ENCODE results near the gene NSUN4. TPM values are rescaled to one million over a fixed set of nuclear protein-coding genes. Genes with fewer than 3 reads are reported as not detected.
"Not testable (repeated sequence)": the region's sequence is repeated elsewhere in the genome, so short reads cannot be mapped to it uniquely, and the experiment has no call there.

NSUN4 gene
- total RNA-seq, 1 donor from 2014 or later = 22.8 TPM

DNA sequence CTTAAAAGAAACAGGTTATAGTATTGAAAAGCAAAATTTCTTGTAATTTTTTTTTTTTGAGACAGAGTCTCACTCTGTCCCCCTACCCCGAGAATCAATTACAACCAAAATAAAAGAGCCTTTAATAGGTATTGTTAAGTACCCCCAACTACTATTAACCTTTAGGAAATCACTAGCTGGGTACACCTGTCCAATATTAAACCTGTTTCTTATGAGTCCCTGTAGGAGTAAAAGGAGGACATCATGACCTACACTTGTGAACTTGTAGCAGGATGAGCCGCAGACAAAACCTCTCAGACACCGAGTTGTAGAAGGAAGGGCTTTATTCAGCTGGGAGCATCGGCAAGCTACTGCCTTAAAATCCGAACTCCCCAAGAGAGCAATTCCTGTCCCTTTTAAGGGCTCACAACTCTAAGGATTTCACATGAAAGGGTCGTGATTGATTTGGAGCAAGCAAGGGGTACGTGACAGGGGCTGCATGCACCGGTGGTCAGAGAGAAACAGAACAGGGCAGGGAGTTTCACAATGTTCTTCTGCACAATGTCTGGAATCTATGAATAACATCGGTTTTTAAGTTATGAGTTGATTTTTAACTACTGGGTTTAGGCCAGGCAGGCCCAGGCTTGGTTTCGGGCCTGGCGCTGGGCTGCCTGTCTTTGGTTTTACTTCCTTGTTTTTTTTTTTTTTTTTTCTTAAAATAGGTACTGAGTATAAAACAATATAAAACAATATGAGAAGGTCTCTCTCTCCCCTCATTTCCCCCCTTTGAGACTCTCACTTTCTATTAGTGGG, 15.1 kb upstream of the NSUN4 start:
- DNase-seq (ENCODE audit: low read depth, low spot score) = not testable (repeated sequence)

DNA sequence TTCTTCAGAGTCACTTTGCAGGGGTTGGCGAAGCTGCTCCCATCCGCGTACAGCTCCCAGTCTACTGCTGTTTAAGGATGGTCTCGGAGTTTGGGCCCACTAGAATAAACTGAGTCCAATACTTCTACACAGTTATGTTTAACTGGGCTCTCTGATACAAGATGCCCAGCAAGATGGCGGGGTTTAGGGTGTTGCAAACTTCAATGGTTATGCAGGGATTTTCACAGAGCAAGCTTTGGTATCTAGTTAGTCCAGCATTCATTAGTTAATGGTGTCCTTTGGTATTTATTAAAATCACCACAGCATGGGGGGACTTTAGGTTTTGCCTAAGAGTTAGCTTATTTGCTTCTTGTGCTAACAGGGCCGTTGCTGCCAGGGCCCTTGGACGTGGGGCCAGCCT, 12.4 kb upstream of the NSUN4 start:
- not testable (repeated sequence) for DNase-seq (ENCODE audit: low read depth, low spot score)

DNA sequence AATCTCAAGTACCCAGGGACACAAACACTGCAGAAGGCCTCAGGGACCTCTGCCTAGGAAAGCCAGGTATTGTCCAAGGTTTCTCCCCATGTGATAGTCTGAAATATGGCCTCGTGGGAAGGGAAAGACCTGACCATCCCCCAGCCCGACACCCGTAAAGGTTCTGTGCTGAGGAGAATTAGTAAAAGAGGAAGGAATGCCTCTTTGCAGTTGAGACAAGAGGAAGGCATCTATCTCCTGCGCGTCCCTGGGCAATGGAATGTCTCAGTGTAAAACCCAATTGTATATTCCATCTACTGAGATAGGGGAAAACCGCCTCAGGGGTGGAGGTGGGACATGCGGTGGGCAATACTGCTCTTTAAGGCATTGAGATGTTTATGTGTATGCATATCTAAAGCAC, 10.8 kb upstream of the NSUN4 start:
- DNase-seq (ENCODE audit: low read depth, low spot score) = not testable (repeated sequence)

DNA sequence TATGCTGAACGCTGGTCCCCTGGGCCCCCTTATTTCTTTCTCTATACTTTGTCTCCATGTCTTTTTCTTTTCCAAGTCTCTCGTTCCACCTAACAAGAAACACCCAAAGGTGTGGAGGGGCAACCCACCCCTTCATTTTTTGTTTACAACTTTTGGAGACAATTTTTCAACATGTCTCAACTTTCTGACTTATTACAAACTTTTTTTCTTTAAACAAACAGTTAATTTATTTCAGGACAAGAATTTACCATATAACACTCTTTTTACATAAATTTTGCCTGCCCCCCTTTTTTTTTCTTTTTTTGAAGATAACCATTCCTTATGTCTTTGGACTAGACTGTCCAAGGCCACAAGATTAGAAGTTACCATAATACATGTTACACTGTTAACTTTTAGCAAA, 10.2 kb upstream of the NSUN4 start:
- DNase-seq (ENCODE audit: low read depth, low spot score) = not testable (repeated sequence)

DNA sequence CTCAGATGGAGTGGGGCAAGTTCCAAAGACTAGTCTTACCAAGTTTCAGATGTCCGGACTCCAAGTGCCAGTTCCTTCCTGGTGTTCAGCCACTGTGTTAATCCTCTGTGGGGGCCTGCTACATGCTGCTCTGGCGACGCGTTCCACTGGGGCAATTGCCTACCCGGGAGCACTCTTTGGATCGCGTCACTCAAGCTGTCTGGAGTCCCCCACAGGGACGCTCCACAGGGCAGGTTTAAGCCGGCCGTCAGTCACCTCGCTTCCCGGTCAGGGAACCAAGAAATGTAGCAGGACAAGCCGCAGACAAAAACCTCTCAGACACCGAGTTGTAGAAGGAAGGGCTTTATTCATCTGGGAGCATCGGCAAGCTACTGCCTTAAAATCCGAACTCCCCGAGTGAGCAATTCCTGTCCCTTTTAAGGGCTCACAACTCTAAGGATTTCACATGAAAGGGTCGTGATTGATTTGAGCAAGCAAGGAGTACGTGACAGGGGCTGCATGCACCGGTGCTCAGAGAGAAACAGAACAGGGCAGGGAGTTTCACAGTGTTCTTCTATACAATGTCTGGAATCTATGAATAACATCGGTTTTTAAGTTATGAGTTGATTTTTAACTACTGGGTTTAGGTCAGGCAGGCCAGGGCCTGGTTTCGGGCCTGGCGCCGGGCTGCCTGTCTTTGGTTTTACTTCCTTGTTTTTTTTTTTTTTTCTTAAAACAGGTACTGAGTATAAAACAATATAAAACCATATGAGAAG, 8.6 kb upstream of the NSUN4 start:
- DNase-seq (ENCODE audit: low read depth, low spot score) = not testable (repeated sequence)

DNA sequence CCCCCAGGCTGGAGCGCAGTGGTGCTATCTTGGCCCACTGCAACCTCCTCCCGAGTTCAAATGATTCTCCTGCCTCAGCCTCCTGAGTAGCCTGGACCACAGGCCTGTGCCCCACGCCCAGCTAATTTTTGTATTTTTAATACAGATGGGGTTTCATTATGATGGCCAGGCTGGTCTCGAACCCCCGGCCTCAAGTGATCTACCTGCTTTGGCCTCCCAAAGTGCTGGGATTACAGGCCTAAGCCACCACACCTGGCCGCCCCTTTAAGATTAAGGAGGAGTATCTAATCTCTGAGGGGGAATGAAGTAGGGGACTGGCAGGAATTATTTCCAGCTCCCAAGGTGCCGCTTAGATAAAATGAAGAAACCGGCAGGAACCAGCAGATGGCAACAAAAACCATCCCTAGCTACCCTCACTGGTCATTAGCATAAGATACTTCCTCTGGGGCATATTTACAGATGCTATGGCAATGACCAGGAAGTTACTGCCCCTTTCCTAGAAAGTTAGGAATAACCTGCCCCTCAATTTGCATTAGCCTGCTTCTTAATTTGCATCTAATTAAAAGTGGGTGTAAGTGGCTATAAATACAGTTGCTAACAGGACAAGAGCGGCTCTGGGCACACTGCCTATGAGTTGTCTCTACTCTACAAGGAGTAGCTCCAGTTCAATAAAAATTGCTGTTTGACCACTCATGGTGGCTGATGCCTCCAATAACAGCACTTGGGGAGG, 7.1 kb upstream of the NSUN4 start:
- no peak for DNase-seq (ENCODE audit: low read depth, low spot score)

DNA sequence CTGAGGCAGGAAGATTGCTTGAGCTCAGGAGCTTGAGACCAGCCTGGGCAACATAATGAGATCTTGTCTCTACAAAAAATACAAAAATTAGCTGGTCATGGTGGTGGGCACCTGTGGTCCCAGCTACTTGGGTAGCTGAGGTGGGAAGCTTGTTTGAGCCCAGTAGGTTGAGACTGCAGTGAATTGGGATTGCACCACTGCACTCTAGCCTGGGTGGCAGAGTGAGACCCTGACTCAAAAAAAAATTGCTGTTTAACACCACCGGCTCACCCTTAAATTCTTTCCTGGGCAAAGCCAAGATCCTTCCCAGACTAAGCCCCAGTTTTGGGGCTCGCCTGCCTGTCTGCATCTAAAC, 6.6 kb upstream of the NSUN4 start:
- DNase-seq (ENCODE audit: low read depth, low spot score) = no peak

DNA sequence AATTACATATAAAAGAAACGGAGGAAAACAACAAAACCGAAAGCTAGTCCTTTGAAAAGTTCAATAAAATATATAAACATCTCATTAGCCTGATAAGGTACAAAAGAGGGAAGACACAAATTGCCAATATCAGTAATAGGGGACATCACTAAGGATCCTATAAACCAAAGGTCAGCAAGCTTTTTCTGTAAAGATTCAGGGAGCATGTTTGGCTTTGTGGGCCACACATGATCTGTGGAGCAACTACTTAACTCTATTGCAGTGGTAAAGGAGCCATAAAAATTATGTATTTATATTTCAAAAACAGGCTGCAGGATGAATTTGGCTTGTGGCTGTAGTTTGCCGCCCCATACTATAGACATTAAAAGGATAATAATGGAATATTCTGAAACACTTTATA, 5.5 kb upstream of the NSUN4 start:
- no peak for DNase-seq (ENCODE audit: low read depth, low spot score)

DNA sequence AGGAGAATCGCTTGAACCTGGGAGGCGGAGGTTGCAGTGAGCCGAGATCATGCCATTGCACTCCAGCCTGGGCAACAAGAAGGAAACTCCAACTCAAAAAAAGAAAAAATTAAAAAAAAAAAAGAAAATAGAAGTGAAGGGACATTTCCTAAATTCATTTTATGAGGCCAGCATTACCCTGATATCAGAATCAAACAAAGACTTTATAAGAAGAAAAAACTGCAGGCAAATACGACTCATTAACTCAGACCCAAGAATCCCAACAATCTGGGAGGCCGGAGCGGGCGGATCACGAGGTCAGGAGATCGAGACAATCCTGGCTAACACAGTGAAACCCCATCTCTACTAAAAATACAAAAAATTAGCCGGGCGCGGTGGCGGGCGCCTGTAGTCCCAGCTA, 3.2 kb upstream of the NSUN4 start:
- DNase-seq (ENCODE audit: low read depth, low spot score) = not testable (repeated sequence)

DNA sequence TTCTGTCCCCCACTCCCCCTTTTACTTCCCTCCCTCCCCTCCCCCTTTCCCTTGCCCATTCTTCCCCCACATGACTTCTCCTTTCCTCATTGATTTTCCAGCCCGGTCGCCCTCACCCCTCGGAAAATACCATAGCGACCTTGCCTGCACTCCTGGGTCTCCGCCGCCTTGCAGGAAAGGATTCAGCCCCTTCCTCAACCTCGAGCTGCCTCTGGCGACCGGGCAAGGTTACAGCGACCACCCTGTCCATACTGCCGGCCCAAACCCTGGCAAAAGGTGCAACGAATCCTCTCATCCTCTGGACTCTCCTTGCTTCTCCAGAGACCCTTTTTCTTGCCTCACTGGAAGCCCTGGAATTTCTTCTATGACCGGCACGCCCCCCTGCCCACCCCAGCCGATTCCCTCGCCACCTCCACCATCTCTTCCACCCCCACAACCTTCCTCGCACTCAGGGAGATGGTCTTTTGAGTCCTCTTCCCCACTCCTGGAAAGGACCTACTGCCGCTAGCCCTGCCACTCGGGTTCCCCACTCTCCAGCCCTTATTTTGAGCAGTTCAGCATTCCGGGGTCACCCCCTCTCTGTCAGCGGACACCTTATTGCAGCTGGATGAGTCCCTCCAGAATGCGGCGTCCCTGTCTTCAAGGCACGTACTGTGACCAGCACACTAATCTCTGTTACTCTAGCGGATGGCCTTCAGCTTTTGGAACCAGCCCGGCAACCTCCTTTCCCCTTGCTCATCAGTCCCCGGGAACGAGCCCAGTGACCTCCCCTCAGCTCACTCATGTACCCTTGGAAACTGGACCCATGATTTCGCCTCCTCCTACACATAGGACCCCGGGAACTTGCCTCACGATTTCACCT, 846 bp downstream of the NSUN4 start:
- DNase-seq (ENCODE audit: low read depth, low spot score) = no peak

DNA sequence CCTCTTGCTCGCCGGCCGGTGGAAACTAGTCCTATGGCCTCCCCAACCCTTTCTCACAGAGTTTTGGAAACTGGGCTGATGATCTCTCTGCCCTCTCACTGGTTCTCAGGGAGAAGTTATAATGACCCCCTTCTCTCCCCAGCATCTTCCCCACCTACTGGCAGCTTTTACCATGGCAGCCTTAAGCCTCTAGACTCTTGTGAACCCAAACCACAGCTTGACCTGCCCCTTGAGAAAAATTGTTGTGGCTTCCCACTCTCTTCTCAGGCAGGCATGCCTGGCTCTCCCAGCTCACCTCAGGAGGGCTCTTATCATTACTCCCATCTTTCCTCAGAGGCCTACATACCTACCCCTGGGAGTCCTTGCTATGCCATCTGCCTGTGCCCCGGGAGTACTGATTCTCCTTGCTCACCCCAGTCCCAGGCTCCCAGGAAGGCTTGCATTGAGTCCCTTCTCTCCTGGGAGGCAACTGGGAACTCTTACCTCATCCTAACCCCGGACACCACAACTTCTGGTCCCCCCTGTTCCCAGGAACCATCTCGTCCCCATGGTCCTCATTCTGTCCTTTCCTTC, 1.6 kb downstream of the NSUN4 start:
- no peak for DNase-seq (ENCODE audit: low read depth, low spot score)

DNA sequence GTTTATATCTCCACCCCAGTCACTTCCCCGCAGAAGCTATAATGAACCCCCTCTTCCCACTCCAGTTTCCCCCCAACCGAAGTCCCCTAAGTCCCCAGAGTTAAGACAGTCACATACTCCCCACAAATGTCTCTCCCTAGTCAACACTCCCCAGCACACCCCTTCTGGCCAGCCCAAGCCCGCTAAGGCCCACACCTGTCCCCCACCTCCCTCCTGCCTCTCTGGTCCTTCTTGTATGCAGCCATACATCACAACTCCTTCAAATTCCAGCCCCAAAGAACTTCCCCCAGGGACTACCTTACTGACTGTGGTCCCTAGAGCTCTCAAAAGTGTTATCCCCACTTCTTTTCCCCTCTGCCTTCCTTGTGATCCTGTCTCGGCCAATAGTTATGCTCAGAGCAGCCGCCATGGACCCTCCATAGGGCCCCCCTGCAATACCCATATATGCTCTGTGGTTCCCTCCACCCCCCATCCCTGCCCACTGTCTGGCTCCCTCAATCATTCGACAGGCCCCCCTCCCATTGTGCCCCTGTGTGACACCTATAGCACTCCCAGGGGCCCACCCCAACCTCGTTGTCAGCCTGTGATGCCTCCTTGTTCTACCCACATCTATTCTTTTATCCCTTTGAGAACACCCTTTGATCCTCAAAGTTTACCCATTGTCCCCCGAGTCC, 2.2 kb downstream of the NSUN4 start:
- no peak for DNase-seq (ENCODE audit: low read depth, low spot score)

DNA sequence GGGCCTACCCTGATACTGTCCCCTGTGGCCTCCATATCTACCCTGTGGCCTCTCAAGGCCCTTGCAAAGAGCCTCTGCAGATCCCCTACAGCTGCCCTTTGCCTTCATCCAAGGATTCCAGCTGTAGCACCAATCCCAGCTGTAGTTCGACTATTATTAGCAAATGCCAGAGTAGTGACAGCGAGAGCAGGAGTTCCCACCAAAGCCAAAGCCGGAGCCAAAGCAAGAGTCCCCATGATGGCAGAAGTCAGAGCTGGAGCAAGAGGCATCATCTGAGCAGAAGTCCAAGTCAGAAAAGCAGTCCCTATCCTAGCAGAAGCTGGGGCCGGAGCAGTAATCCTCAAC, 2.7 kb downstream of the NSUN4 start:
- DNase-seq (ENCODE audit: low read depth, low spot score) = no peak

DNA sequence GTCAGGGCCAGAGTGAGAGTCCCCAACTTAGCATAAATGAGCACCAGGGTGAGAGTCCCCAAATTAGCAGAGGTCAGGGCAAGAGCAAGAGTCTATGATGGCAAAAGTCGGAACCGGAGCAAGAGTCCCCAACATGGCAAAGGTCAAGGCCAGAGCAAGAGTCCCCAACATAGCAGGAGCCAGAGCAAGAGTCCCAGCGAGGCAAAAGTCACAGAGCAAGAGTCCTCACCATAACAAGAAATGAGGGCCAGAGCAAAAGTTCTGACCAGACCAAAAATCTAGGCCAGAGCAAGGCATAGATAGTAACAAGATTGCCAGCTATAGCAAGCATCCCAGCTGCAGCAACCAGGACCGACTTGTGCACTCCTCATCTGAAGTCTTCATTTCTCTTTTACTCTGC, 3.1 kb downstream of the NSUN4 start:
- no peak for DNase-seq (ENCODE audit: low read depth, low spot score)

DNA sequence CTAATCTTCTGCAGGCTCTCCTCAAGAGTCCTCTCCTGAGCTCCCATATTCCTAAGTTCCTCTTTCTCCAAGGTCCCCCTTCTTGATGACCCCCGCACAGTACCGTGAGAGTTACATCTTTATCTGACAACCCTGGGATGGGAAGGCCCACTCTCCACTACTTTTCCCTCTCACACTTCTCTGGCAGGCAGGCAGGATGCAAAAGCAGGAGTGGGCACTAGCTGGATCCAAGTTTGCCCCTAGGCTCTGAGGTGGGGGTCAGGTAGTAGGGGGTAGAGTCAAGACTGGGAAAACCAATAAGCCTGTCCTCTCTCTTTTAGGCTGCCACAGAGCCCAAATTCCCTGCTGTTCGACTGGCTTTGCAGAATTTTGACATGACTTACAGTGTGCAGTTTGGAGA, 3.9 kb downstream of the NSUN4 start:
- DNase-seq (ENCODE audit: low read depth, low spot score) = no peak

DNA sequence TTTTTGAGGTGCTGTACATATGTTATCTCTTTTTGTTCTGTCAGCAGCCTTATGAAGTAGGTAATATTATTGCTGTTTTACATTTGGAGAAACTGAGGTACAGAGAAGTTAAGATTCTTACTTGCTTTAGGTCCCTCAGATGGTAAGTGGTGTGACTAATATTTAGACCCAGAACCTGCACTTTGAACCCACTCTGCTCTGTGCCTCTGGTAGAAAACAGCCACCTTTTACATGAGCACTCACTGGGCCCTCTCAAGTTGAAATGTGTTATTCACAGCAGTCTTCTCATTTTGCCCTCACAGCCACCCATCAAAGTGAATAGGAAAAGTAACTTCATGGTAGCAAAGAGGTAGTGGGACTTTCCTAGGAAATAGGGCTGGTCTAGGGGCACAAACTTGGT, 4.7 kb downstream of the NSUN4 start:
- DNase-seq (ENCODE audit: low read depth, low spot score) = no peak

DNA sequence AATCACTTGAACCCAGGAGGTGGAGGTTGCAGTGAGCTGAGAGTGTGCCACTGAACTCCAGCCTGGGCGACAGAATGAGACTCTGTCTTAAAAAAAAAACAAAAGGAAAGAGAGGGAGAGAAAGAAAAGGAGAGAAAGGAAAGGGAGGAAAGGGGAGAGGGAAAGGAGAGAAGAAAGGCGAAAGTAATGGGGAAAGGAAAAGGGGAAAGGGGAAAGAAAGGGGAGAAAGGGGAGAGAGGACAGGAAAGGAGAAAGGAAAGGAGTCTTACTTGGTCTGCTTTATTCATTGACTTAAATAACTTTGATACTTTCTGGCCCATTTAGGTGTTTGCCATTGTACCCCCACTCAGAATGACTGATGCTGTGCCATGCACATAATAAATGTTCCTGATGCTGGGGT, 11.8 kb downstream of the NSUN4 start:
- DNase-seq (ENCODE audit: low read depth, low spot score) = no peak

DNA sequence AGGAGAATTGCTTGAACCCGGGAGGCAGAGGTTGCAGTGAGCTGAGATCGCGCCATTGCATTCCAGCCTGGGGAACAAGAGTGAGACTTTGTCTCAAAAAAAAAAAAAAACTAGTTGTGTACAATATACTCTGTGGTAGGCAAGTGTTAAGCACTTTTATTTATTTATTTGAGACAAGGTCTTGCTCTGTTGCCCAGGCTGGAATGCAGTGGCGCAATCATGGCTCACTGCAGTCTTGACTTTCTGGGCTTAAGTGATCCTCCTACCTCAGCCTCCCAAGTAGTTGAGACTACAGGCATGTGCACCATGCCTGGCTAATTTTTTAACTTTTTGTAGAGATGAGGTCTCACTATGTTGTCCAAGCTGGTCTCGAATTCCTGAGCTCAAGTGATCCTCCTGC, 15.3 kb downstream of the NSUN4 start:
- not testable (repeated sequence) for DNase-seq (ENCODE audit: low read depth, low spot score)

DNA sequence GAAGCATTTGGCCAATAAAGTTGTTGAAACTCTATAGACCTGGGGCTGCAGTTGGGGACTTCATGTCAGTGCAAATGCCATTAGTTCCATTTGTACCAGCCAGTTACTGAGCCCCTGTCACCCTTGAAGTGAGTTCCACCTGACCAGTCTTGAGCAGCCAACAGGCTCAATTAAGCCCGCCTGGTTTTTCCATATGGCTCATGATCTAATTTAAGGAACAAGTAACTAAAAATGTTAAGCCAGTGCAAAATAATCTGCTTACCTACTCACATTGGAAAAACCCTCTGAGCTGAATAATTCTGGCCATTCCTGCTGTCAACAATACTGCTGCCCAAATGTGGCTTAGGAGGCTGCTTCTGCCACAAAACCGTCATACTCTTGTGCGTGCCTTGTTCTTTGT, 21.6 kb downstream of the NSUN4 start:
- DNase-seq (ENCODE audit: low read depth, low spot score) = no peak

DNA sequence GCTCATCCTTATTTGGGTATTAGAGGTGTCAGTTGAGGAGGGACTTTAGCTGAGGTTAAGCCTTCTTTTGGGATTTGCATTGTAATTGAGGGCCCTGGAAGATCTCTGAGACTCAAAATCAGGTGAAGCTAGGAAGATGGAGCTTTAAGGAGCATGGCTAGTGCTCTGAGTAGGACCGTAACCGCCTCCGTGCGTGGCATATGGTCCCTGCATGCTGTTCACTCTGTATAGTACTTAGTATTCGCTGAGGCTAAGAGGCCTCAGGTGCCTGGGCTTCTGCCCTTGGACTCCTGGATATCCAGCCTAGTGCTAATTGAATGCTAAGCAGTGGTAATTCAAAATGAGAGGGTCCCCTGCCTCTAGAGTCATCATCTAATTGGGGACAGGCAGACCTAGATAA, 22.5 kb downstream of the NSUN4 start:
- no peak for DNase-seq (ENCODE audit: low read depth, low spot score)

DNA sequence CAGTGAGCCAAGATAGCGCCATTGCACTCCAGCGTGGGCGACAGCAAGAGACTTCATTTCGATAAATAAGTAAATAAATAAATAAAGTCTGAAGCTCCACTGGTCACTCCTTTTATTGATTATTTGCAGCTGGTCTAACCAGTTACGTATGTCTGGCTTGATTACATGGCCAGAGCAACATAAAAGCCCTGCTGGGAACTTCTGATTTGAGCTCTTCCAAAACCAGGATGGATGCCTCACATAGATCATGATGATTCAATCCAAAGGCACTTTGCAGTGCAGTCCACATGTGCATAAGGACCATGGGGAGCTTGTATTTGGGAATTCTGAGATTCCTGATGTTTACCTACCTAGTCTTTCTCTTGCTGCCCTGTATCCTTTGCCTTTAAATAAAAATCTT, 24.0 kb downstream of the NSUN4 start:
- no peak for DNase-seq (ENCODE audit: low read depth, low spot score)
